ENCODE measurements around the gene PLXNA2. TPM values are rescaled to one million over a fixed set of nuclear protein-coding genes. Genes with fewer than 3 reads are reported as not detected.

PLXNA2 gene
- total and polyA plus RNA-seq, 2 of the 8 experiments (the other 6 are each of a cell fraction or from before 2014, with no cell fraction given), result 0.33 to 1.5 TPM

GRCh38 chr1:208036918-208037766 is 207.0 kb downstream of the PLXNA2 start:
- Histone ChIP-seq H2BK5ac (ENCODE audit: low read depth, low read length) (no peak overlapping the region), H4K5ac (ENCODE audit: insufficient read length, low read depth, low read length) (no peak overlapping the region), H4K20me1 (replicated peaks in 1 of 2; ENCODE audit: control insufficient read depth in 1 of 2, insufficient read depth in 2 of 2, low read length in 2 of 2) (no peaks in the 10 kb centered on the region), H3K79me2 (ENCODE audit: control insufficient read depth in 1 of 2, insufficient read depth in 2 of 2, low read length in 2 of 2) (no peaks in the 10 kb centered on the region), H3K4me1 (replicated peaks in 1 of 4; ENCODE audit: control insufficient read depth in 3 of 4, insufficient read depth in 4 of 4, low read length in 3 of 4) (peaks cover 0 to 3% (median 0%) of the 10 kb centered on the region in 4 experiments; a peak in 1 of 7 replicates), H4K91ac (replicated peaks; ENCODE audit: insufficient read length, low read length) (no peak overlapping the region), H3K14ac (ENCODE audit: insufficient read length) (no peak overlapping the region), H3K79me1 (ENCODE audit: low read depth, low read length) (no peaks in the 10 kb centered on the region), H2BK20ac (ENCODE audit: low read length) (no peak overlapping the region), H3K4me2 (ENCODE audit: insufficient read depth in 1 of 2, low read depth in 2 of 2, low read length in 2 of 2) (no peak overlapping the region), H4K8ac (ENCODE audit: extremely low read depth, insufficient read depth, low read length) (no peak overlapping the region), H2AK5ac (ENCODE audit: low read depth, low read length) (no peak overlapping the region), H3K56ac (replicated peaks; ENCODE audit: insufficient read length, low read depth, low read length) (no peak overlapping the region), H2BK15ac (ENCODE audit: low read length) (no peak overlapping the region), H3K4ac (replicated peaks; ENCODE audit: insufficient read length, low read depth, low read length) (no peak overlapping the region), H2AFZ (ENCODE audit: low read length) (no peak overlapping the region), H3K36me3 (ENCODE audit: control insufficient read depth in 2 of 4, insufficient read depth in 4 of 4, low read length in 3 of 4) (no peaks in the 10 kb centered on the region), H3K23ac (ENCODE audit: insufficient read length) (no peak overlapping the region), H3K4me3 (ENCODE audit: extremely low read depth in 1 of 4, insufficient read depth in 2 of 4, low read depth in 3 of 4, low read length in 4 of 4) (no peak overlapping the region), H3K9me3 (ENCODE audit: insufficient read depth in 2 of 2, low read depth in 1 of 2, low read length in 1 of 2) (no peaks in the 10 kb centered on the region), H3K18ac (ENCODE audit: extremely low read depth, low read length) (no peak overlapping the region), H3K27me3 (replicated peaks in 1 of 4; ENCODE audit: control insufficient read depth in 3 of 4, extremely low read depth in 1 of 4, insufficient read depth in 3 of 4, low read length in 3 of 4) (no peaks in the 10 kb centered on the region), H3K27ac (ENCODE audit: low read depth, low read length) (no peak overlapping the region), H2BK120ac (replicated peaks; ENCODE audit: low read depth, low read length) (no peak overlapping the region), H3K9ac (replicated peaks in 1 of 4; ENCODE audit: extremely low read depth in 1 of 4, low read depth in 3 of 4, low read length in 3 of 4) (no peak overlapping the region), H2BK12ac (ENCODE audit: low read depth, low read length) (no peak overlapping the region), H3K23me2 (ENCODE audit: low read depth, low read length) (no peaks in the 10 kb centered on the region)
- DNase-seq (ENCODE audit: low read depth in 1 of 2, low spot score in 2 of 2), result no peak
- ChIA-PET POLR2A (ENCODE audit: partially characterized antibody) (no interaction called here), CTCF (ENCODE audit: partially characterized antibody) (interaction anchor here (0.9 to 11.2 kb wide), 10 partner anchors 9 to 208 kb away, joined by 3 to 97 read pairs (median 6); partner anchors contain the start of gene PLXNA2)
- WGBS, 2 experiments (ENCODE audit: extremely low coverage in 1 of 2, insufficient coverage in 1 of 2, insufficient read length in 1 of 2, insufficient replicate concordance in 2 of 2, low coverage in 1 of 2, low lambda C conversion rate in 2 of 2, missing lambda C conversion rate in 1 of 2), result 85% methylated on average over 9 of the region's 9 CpGs; no CpG with 5 or more reads in 1 of the 2 experiments
- no peak for FAIRE-seq
- TF ChIP-seq ZNF274 (IDR thresholded peaks at IDR 0.05; ENCODE audit: borderline replicate concordance, extremely low read depth, low read length), result no peak
- no peak for TF ChIP-seq E2F6 (IDR thresholded peaks at IDR 0.05)
- TF ChIP-seq SUZ12 (IDR thresholded peaks at IDR 0.05; ENCODE audit: low read length), result no peak
- no peak for TF ChIP-seq POLR2AphosphoS5 (IDR thresholded peaks at IDR 0.05; ENCODE audit: low read depth, low read length)
- no peak for TF ChIP-seq GTF2F1 (IDR thresholded peaks at IDR 0.05; ENCODE audit: borderline replicate concordance, low read depth, low read length)
- TF ChIP-seq BCL11A (IDR thresholded peaks at IDR 0.05; ENCODE audit: low read depth in 2 of 2, low read length in 2 of 2), result no peak
- no peak for TF ChIP-seq PHF8 (conservative IDR thresholded peaks at IDR 0.05; ENCODE audit: low read depth, low read length)
- TF ChIP-seq NRF1 (IDR thresholded peaks at IDR 0.05; ENCODE audit: low read depth, low read length), result no peak
- TF ChIP-seq SRF (IDR thresholded peaks at IDR 0.05; ENCODE audit: low read depth, low read length), result no peak
- TF ChIP-seq ATF2 (IDR thresholded peaks at IDR 0.05; ENCODE audit: low read length), result no peak
